Activated CD4-positive, alpha-beta T cell treated with anti-CD3 and anti-CD28 coated beads for 24 hours (primary cell): ENCODE measurements around the gene ROBO1.

Experiments used
- DNase-seq, 2 donors: peaks; one replicate each; pipeline ENCODE4 v3.0.0-alpha.2; 2020; ENCODE audit warnings: low read depth in 2 of 2

ROBO1 gene

GRCh38 chr3:79081335-79081734 is 686.5 kb downstream of the ROBO1 start:
- no peak for DNase-seq

DNA sequence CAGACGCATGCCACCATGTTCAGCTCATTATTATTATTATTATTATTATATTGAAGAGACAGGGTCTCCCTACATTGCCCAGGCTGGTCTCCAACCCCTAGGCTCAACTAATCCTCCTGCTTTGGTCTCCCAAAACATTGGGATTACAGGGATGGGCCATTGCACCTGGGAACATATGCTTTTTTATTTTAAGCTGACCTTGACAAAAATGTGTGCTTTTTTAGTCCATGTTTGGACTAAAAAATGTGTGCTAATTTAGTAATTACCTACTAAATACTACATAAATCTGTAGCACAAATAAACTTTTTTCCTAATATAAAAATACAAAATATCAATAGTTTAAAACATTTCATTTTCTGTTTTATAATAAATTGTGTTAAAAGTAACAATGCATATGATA is 693.2 kb downstream of the ROBO1 start:
- no peak for DNase-seq

- DNase-seq = no peak
These were observed 700.1 kb downstream of the ROBO1 start for GRCh38 chr3:79067734-79068133.

DNA sequence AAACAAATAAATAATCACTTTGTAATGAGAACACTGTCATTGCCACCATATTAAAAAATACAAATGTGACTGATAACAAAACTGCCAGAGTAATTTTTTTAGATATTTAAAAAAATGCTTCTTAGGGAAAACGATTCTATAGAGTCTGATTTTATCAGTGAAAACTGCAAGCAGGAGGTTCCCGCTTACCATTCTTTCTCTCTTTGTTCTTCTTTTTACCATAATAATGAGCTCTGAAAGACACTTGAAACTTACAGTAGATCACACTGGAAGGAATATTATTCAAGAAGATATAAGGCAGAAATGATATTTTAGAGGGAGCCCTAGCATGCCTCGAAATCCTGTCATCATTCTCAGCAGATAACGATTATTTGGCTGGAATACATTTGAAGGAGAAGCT is 701.3 kb downstream of the ROBO1 start:
- DNase-seq = no peak

DNA sequence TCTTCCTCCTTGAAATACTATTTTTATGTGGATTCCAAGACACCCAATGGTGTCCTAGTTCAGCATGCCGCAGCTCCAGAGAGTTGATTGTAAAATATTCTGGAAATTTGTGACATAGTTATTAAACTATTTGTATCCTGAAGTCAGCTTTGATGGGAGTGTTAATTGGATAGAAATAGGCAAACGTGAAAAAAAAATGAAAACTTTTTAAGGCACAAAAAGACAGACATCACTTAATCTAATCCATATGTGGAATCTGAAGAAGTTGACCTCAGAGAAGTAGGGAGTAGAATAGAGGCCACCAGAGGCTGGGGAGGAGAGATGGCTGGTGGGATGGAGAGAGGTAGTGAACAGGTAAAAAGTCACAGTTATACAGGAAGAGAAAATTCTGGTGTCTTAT is 704.2 kb downstream of the ROBO1 start:
- no peak for DNase-seq

- no peak for DNase-seq
These were observed 710.0 kb downstream of the ROBO1 start for GRCh38 chr3:79057756-79058155.

- DNase-seq = no peak
These were observed 711.3 kb downstream of the ROBO1 start for GRCh38 chr3:79056498-79056897.

DNA sequence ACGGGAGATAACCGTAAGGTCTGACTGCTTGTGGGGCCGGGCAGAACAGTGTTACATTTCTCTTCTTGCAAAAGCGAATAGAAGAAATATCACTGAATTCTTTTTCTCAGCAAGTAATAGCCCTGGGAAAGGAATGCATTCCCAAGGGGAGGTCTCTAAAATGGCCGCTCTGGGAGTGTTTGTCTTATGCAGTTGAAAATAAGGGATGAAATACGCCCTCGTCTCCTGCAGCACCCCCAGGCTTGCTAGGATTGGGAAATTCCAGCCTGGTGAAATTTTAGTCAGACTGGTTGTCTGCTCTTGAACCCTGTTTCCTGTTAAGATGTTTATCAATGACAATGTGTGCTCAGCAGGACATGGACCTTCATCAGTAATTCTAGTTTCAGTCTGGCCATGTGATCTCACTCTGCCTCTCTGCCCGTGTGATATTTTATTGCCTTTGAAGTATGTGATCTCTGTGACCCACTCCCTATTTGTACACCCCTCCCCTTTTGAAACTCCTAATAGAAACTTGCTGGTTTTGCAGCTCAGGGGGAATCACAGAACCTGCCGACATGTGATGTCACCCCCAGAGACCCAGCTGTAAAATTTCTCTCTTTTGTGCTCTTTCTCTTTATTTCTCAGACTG is 715.6 kb downstream of the ROBO1 start:
- DNase-seq = no peak

- no peak for DNase-seq
These were observed 720.2 kb downstream of the ROBO1 start for GRCh38 chr3:79047581-79047980.

- DNase-seq = no peak
These were observed 726.2 kb downstream of the ROBO1 start for GRCh38 chr3:79041621-79042020.

DNA sequence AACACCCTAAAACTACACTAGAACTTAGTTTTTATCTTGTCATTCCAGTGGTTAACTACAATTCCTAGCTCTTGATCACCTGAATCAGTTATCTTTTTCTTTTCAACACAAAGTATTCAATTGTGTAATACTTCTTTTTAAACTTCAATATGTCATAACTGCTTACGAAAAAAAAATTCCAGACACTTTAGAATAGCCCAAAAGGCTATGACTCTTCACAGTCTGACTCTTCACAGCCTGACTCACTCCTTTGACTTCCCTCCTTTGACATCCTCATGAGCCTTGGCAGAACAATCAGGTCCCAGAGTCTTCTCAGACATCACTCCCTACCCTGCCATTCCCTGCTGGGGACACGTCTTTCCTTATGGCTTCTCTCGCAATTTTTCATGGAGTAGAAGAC is 727.1 kb downstream of the ROBO1 start:
- DNase-seq = no peak

GRCh38 chr3:79040091-79040490 is 727.7 kb downstream of the ROBO1 start:
- DNase-seq = no peak

DNA sequence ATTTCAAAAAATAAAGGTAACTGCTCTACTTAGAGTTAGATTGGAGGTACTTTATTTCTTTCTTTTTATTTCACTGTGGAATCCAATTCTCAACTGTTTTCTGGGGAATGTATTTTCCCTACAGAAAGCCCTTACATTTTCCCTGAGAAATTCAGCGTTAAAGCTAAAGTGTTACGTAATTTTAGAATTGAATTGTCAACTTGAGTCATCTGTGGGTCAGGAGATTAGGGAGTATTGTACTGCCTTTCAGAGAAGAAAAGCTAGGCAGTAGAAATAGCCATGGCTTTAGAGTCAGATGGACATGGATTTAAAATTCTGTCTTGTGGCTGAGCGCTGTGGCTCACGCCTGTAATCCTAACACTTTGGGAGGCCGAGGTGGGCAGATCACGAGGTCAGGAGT is 728.6 kb downstream of the ROBO1 start:
- no peak for DNase-seq

- no peak for DNase-seq
These were observed 729.2 kb downstream of the ROBO1 start for GRCh38 chr3:79038636-79039035.

DNA sequence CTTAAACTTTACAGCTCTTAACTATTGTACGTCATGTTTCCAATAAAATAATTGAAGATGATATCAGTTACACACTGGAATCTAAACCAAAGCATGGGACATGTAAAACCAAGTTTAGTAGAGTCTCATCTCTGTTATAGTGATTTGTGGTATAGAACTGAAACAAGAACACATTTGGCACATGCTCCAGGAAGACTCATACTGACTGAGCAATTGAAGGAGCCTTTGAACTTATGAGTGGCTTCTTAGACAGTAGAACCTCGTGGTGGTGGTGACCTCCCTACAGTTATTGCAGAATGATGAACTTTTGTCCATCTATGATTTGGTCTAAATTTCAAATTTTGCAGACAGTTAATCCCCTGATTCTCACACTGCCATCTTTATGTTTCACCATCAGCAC is 729.7 kb downstream of the ROBO1 start:
- no peak for DNase-seq

DNA sequence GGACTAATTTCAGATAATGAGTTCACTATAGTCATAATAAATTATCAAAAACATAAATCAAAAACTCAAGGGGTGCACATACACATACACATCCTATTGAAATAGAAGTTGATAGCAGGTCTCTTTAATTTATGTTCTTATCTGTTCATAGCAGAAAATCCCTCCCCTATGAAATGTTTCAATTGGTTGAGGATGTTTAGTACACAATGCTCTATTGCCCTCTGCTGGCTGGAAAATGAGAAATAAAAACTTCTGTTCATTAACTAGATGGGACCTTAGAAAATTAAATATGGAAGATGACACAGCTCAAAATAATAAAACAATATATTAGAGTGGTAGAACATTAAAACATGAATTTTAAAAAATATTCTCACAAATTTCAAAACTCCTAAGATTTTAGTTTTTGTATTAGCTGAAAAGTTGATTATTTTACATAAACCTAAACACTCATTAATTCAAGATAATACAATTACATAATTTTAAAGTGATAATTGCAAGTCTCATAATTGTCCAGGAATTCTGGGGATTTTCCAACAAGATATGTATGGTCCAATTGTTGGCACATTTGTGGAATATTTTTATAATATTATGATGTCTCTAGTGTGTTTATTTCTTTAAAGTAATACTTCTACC is 735.0 kb downstream of the ROBO1 start:
- DNase-seq = no peak

GRCh38 chr3:79030157-79030556 is 737.6 kb downstream of the ROBO1 start:
- DNase-seq = no peak

- no peak for DNase-seq
These were observed 738.9 kb downstream of the ROBO1 start for GRCh38 chr3:79028916-79029315.

DNA sequence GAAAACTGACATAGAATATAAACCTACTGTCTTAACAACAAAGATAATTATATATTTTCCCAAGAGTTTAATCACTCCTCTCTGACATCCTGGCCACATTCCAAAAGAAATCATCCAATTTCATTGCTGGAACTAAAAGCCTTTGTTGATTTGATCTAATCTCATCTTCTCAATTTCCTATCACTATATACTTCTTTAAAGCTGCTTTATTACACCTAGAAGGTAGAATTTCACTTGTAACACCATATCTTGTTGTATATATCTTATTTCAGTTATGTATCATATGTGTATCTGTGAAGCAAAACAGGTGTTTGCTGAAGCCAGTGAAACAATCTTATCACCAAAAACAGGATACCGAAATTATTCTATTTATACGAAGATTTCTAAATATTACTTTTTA is 740.2 kb downstream of the ROBO1 start:
- DNase-seq = no peak

- no peak for DNase-seq
These were observed 747.9 kb downstream of the ROBO1 start for GRCh38 chr3:79019924-79020173.

- DNase-seq = no peak
These were observed 748.5 kb downstream of the ROBO1 start for GRCh38 chr3:79019137-79019923.

GRCh38 chr3:79018671-79019136 is 749.1 kb downstream of the ROBO1 start:
- no peak for DNase-seq

DNA sequence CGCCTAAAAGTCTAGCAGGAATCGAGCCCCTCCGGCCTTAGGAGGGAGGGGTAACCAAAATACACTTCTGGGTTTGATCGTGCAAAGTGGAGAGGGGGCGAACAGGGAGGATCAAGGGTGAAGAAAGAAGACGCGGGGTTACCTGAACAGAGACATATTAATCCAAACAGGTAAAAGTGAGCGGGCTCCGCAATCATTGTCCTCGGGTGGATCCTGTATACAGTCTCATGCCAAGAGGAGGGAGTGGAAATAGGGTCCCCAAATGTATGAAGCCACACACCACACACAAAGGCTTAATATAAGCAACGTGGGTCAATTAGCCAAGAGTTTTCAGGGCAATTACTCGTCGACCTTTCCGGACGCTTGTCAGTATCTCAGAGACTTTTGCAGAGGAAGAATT is 749.5 kb downstream of the ROBO1 start:
- DNase-seq = no peak
